HG03571 (cell line): Measurements from ENCODE around the gene JMJD8.
"Not testable (repeated sequence)": the region's sequence is repeated elsewhere in the genome, so short reads cannot be mapped to it uniquely, and the experiment has no call there.

Experiments
- ATAC-seq: cut with Tn5 transposase; IDR thresholded peaks from one replicate; pipeline ENCODE4 v1.9.1; 2021; ENCODE audit not compliant: unreplicated experiment

The JMJD8 gene

DNA sequence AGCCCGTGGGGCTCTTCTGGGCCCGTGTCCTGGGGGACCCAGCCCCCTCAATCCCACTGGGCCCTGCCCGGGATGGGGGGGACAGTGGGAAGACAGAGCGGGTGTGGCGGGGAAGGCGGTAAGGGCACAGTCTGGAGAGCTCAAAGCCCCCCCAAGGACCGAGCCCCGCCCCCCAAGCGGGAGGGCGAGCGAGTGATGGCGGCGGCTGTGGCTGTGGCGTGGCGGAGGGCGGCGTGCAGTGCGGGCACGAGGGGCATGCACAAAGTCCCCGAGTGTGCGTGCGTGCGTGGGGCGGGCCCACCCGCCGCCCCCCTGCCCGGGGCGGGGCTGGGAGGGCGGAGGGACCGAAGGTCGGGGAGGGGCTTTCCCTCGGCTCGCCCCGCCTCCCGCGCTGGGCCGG is 9.6 kb upstream of the JMJD8 start:
- ATAC-seq, result no peak

DNA sequence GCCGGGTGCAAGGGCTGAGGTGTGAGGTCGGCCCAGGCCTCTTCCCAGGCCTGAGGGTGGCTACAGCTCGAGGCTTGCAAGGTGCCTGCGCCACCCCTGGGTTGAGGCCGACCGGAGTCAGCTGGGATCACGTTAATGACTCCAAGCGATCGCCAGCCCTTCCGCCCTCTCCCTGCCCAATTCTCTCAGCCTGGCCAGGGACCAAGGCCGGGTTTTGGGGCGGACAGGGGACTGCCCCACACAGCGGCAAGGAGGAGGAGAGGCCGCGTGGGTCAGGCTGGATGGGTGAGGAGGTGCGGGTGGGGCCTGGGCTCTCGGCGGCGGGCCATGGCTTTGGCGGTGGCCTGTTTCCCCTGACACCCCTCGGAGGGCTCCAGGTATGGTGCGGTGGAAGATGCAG is 9.2 kb upstream of the JMJD8 start:
- ATAC-seq, result no peak

DNA sequence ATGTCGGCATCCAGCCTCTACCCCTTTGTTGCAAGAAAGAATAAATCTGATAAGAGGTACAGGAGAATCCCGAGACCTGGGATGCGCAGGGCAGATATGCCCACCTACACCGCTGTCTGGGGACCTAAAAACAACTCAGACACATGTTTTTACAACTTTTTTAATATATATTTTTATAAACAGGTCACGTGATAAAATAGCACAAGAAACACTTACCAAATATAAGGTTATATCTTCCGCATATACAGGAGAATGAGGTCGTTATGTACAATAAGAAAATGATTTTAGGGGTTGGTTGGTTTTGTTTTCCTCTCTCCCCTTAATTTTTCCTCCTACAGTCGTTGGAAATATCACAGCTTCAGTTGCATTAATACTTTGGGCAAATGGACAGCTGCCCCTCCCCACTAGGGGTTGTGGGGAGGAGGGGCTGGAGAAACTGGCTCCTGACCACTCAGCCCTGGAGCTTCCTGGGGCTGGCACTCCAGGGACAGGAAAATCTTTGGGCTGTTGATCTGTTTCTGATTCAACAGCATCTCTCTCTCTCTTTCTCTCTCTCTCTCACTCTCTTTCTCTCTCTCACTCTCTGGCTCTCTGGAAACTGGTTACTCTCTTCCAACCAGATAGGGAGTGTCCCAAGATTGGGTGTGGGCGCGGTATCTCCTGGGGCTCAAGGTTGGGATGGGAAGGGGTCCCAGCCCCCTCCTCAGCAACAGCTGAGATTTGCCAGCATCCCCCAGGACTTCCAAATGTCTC is 8.4 kb upstream of the JMJD8 start:
- ATAC-seq, result no peak

DNA sequence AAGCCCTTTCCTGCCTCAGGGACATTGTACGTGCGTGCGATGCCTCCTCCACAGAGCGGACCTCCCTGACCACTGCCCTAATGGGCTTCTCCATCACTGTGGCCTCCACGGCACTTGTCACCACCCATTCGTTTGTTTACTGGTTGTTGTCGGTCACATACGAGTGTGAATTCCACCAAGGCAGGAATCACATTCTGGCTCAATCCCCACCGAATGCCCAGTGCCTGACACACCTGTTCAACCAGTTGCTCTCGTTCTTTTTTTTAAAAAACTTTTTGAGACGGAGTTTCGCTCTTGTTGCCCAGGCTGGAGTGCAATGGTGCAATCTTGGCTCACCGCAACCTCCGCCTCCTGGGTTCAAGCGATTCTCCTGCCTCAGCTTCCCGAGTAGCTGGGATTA is 7.1 kb upstream of the JMJD8 start:
- ATAC-seq, result not testable (repeated sequence)

DNA sequence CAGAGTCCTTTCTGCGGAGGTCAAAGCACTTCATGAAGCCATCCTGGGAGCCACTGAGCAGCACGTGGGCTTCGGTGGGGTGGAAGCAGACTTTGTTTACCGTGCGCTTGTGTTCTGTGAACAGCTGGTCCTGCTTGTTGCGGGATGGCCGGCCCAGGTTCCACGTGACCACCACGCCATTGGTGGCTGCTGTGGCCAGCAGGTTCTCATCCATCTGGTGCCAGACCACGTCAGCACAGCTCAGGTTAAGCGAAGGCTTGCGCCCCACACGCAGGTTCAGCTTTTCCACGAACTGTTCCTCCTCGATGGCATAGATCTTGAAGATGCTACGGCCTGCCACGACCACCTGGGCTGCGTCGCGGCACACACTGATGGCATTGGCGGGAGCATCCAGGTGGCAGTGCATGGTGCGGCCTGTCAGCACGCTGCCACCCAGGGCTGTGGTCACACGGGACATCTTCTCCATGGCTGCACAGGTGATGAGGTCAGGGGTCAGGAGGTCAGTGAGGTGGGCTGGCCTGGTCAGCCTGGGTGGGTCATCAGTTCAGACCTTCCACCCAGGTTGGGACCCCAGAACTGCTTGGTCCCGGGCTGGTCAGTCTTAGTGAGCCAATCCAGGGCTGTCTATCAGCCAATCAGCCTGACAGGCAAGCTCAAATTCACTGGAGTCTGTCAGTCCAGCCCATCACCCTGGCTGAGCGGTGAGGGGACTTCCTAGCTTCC is 5.2 kb upstream of the JMJD8 start:
- ATAC-seq, result no peak

DNA sequence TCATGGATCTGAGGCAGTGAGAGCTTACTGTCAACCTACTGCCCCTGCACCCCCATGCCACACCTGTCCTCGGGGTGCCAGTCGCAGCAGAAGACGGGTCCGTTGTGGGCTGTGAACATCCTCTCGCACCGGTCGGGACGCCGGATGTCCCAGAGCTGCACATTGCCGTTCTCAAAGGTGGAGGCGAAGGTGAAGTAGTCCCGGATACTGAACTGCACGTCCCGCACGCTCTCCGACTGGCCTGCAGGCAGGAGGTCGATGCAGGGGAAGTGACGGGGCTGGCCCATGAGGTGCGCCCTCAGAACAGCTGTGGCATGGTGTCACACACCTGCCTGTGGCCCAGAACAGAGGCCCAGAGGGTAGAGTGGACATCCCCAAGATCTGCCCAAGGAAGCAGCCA is 3.4 kb upstream of the JMJD8 start:
- no peak for ATAC-seq

DNA sequence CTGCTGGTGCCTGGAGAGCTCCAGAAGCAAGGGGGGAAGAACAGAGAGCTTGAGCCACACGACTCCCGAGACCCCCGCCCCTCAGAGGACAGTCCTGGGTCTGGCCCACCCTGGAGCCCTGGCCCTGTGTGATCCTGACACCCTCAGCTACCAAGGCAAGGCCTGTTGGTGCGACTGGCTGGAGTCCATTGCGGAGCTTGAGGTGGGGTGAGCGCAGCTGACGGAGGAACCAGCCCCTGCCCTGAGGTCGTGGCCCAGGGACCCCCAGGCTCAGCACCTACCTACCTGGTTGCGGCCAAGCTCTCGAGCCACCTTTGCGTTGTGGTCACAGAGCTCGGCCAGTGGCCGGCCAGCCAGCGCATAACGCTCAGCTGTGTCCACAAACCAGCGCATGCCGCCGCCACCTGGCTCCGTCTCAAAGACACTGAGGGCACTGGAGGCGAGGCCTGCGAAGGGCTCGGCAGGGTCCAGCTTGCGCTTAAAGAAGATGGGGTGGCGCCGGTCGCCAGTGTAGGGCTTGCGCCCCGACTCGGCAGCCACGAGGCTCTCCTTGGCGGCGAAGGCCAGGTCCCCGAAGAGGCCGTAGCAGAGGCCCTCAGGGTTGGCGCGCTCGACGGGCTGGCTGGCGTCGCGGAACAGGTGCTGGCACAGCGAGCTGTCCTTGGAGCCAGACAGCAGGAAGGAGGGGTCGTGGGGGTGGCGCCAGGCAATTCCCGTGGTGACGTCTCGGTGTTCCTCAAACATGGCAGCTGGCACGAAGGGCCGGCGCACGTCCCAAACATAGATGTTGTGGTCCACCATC is 2.5 kb upstream of the JMJD8 start:
- ATAC-seq, result no peak

DNA sequence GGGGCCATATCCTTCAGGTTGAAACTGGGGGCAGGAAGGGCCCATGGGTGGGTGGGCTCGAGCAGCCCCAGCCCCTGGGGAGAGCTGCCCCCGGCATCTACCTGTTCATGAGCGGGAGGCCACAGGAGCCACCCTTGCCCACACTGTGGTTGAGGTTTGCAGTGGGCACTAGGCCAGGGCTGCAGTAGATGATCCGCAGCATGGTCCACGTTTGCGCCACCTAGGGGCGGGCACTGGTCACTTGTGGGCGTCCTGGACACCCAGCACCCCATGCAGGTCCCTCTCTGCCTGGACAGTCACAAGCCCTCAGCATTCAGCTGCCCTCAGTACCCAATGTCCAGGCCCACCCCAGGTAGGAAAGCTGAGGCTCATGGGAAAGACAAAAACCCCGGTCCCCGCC is 1.8 kb upstream of the JMJD8 start:
- ATAC-seq, result no peak

DNA sequence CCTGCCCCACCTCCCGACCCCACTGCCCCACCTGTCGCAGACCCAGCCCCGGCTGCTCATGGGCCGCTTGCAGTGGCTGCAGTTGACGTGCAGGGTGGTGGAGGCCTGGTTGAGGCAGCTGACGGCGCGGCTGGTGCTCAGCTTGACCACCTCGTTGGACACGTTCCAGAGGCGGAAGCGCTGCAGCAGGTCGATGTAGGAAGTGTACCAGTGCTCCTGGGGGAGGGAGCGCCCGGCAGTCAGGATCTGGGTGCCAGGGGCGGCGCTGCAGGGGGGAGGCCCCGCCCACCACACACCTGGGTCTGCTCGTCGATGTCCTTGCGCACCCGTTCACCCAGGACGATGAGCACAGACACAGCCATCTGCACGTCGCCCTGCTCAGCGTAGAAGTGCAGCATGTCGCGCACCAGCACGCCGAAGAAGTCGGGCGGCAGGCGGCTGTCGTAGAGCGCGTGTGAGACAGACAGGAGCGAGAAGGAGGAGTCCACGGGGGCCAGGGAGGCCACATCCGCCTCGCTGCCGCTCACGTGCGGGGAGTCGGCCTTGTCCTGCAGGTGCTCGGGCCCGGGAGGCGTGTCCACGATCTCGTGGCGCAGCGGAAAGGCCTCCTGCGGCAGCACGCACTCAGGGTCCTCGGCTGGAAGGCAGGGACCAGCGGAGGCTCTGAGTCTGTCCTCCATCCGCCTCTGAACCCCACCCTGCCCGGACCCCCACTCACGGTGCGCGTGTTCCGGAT is 995 bp upstream of the JMJD8 start:
- ATAC-seq, result no peak

DNA sequence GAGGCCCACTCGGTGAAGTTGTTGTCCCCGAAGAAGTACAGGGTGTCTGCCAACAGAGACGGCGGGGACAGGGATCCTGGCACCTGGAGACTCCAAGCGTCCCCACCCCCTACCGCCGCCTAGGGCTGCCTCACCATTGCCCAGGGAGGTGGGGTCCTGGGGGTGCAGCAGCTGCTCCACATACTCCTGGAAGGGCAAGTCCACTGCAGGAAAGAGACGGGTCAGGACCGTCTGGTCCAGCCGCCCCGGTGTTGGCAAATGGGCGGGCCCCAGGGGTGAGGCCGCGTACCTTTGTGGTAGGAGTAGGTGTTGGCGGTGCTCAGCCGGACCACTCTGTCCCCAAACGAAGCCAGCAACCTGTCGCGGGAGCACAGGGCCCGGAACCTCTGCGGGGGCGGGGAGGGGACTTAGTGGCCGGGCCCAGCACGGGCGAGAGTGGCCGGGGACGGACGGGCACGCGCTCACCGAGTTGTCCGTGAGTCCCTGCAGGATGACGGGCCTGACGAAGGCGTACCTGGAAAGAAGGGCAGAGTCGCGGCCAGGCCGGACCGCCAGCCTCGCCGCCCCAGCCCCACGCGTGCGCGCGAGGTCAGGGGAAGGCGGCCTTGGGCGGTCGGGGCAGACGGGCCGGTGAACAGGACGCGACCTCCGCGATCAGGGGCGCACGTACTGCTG is 601 bp downstream of the JMJD8 start:
- no peak for ATAC-seq

DNA sequence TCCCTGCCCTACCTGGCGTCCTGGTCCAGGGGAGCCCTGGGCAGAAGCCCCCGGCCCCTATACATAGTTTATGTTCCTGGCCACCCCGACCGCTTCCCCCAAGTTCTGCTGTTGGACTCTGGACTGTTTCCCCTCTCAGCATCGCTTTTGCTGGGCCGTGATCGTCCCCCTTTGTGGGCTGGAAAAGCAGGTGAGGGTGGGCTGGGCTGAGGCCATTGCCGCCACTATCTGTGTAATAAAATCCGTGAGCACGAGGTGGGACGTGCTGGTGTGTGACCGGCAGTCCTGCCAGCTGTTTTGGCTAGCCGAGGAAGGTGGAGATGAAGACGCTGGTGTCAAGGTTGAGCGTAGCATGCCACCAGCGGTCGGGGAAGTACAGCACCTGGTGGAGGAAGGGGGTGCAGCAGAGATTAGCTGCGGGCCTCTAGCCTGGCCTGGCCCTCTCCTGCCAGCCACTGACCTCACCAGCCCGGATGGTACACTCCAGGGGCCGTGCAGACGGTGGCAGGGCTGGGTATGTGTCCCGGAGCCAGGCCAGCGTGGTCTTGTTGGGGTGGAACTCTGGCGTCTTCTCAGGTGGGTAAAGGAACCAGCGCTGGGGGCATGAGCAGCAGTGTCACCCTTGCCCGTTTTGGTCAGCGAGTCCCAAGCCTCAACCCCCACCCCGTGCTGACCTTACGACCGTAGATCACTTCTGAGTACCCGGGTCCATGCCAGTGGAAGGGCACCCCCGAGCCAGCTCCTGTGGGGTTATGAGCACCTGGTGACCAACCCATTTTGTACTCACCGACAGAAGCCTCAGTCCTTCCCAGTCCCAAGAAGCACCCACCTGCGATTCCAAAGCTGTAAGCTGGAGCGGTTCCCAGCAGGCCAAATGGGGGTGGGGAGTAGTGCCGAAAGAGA is 1.4 kb downstream of the JMJD8 start:
- no peak for ATAC-seq

DNA sequence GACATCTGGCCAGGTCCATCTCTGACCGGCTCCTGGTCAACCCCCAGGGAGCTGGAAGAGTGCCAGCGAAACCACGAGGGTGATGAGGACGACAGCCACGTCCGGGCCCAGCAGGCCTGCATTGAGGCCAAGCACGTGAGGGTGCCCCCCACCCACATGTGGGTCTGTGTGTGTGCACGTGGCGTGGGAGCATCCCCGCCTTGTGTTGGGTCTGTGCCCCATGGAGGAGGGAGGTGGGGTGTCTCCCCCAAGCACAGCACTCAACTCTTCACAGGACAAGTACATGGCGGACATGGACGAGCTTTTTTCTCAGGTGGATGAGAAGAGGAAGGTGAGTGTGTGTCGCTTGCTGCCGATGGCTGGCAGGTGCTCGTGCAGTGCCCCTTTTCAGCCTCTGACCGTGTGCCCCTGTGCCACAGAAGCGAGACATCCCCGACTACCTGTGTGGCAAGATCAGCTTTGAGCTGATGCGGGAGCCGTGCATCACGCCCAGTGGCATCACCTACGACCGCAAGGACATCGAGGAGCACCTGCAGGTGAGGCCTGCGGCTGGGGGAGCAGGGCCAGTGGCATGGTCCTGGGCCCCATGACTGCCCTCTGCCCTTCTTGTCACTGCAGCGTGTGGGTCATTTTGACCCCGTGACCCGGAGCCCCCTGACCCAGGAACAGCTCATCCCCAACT is 2.2 kb downstream of the JMJD8 start:
- ATAC-seq, result no peak

DNA sequence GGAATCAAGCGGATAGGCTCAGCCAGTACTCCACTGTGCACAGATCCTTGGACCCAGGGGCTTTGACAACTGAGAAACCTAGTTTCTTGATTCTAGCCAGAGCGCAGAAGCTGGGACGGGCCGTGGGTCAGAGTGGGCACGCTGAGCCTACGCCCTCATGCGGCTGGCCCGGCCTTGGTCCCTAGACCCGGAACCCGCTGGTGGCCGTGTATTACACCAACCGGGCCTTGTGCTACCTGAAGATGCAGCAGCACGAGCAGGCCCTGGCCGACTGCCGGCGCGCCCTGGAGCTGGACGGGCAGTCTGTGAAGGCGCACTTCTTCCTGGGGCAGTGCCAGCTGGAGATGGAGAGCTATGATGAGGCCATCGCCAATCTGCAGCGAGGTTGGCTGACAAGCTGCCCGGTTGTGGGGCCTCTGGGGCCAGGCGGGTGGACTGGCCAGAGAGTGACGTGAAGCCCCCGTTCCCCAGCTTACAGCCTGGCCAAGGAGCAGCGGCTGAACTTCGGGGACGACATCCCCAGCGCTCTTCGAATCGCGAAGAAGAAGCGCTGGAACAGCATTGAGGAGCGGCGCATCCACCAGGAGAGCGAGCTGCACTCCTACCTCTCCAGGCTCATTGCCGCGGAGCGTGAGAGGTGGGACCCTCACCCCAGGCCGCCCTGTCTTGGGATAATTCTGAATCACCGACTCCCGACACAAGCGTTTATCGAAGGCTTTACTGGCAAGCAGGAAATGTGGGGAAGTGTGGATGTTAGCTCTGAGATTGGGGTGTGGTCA is 3.0 kb downstream of the JMJD8 start:
- ATAC-seq, result no peak

DNA sequence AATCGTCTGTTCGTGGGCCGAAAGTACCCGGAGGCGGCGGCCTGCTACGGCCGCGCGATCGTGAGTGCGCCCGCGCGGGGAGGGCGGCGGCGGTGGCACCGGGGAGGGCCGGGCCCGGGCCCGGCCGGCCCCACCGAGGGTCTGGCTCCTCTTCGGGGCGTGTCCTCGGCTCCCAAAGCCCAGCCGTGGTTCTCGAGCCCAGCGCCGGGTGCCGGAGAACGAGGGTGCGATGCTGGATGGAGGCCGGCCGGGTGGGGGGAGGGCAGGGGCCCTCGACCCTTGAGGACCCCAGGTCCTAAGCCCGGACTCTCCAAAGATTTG is 3.5 kb downstream of the JMJD8 start:
- ATAC-seq, result no peak

DNA sequence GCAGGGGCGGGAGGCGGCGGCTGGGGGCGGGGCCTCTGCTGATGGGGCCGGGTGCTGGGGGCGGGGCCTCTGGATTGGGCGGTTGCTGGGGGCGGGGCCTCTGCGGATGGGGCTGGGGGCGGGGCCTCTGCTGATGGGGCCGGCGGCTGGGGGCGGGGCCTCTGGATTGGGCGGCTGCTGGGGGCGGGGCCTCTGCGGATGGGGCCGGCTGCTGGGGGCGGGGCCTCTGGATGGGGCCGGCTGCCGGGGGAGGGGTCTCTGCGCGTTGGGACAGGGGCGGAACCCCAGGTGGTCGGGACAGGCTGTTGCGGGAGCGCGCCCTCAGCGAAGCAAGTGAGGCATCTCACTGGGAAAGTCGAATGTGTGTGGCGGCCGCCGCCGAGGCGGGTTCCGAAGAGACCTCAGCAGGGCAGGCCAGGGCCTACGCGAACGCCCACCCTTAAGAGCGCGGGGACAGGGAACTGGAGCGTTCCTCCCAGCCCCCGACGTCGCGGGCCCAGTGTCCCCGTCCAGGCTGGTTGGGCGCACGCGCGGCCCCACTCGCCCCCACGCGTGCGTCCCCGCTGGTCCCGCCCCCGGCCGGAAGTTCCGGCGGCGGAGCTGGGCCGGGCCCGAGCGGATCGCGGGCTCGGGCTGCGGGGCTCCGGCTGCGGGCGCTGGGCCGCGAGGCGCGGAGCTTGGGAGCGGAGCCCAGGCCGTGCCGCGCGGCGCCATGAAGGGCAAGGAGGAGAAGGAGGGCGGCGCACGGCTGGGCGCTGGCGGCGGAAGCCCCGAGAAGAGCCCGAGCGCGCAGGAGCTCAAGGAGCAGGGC is 4.1 kb downstream of the JMJD8 start, which contains the start of gene STUB1:
STUB1 (plus strand) TSS at position 597 of the 811 bp plus-strand sequence; CDS start at position 713, 116 bp downstream.
- peak; percentile 28 for ATAC-seq

DNA sequence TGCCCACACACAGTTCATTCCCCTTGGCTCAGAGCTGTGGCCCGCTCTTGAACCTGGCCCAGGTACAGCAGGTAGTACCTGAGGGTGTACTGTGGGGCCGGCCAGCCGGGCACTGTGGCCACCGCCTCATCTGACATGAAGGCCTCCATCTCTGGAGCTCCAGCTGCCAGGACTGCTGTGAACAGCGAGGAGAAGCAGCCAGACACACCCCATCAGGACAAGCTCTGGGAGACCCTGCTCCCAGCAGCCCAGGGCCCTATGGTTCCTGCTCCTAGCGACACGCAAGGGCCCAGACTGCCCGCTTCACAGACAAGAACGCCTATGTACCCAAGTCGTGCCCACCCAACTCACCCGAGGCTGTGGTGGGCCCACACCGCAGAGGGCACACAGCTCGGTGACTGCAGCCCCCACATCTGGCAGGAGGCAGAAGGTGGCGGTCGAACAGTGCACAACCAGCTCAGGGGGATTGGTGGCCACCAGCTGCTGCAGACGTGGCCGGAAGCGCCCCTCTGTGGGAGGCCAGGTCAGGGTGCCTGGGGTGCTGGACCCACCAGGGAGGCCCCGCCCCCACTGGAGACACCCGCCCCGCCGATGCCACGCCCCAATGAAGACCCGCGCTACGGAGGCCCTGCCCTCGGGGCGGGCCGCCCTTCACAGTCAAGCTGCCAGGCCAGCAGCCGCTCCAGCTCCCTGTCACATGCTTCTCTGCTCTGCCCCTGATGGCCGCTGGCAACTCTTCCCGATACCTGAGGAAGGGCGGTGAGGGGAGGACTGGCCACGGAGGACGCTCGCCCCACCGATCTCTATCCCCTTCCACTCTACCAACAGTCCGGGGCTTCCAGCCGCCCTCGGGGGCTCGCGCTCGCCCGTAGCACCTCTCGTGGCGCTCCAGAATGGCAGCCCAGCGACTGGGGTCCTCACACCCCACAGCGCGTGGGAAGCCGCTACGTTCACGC is 5.0 kb downstream of the JMJD8 start:
- ATAC-seq, result no peak
